ENCODE measurements around the gene GSTO1. TPM values are rescaled to one million over a fixed set of nuclear protein-coding genes. Genes with fewer than 3 reads are reported as not detected.

Gene GSTO1
- total and polyA plus RNA-seq, 9 of the 15 experiments (the other 6 are each of a cell fraction or from before 2014, with no cell fraction given), result 136 to 592 (median 237) TPM

GRCh38 chr10:104231784-104232612 is 22.7 kb upstream of the GSTO1 start, which contains the start of gene CFAP43 (continued):
- TF ChIP-seq SMAD1 (IDR thresholded peaks at IDR 0.05; ENCODE audit: low read depth, low read length, partially characterized antibody) (no peak), SIX5 (IDR thresholded peaks at IDR 0.05; ENCODE audit: borderline replicate concordance in 1 of 2, insufficient read depth in 1 of 2, low read depth in 1 of 2, low read length in 2 of 2) (no peak), ATF1 (CRISPR knock-in tag; IDR thresholded peaks at IDR 0.05) (no peak), ATF1 (tag; IDR thresholded peaks at IDR 0.05) (peak; percentile 45; the same call in 1 of the 2 replicates), GTF2A2 (tag; IDR thresholded peaks at IDR 0.05) (no peak), MAFG (tag; conservative IDR thresholded peaks at IDR 0.05) (no peak), E2F6 (IDR thresholded peaks at IDR 0.05; ENCODE audit: borderline replicate concordance in 1 of 2, extremely low read depth in 1 of 2, insufficient read depth in 1 of 2, insufficient read length in 1 of 2, low read depth in 1 of 2, low read length in 1 of 2, poor library complexity in 1 of 2, severe bottlenecking in 1 of 2) (peak; percentile 92 to 95), FOXK2 (conservative IDR thresholded peaks at IDR 0.05 in 1 of 2, IDR thresholded peaks at IDR 0.05 in 1 of 2; ENCODE audit: low read depth in 2 of 2) (peak; percentile 48 to 82; a peak in 3 of 4 replicates), DPF2 (IDR thresholded peaks at IDR 0.05) (no peak), CTCF (IDR thresholded peaks at IDR 0.05 in 2 of 3, conservative IDR thresholded peaks at IDR 0.05 in 1 of 3; ENCODE audit: insufficient read depth in 2 of 3, low read depth in 1 of 3, low read length in 3 of 3) (no peak), ZEB2 (IDR thresholded peaks at IDR 0.05) (no peak), EZH2 (IDR thresholded peaks at IDR 0.05; ENCODE audit: borderline replicate concordance, low read depth, low read length) (no peak), SETDB1 (IDR thresholded peaks at IDR 0.05; ENCODE audit: low read length) (no peak), PTBP1 (IDR thresholded peaks at IDR 0.05; ENCODE audit: low read depth, low read length) (no peak), POLR2H (tag; IDR thresholded peaks at IDR 0.05; ENCODE audit: low read depth) (no peak), HNRNPK (IDR thresholded peaks at IDR 0.05; ENCODE audit: low read depth, low read length, poor library complexity, severe bottlenecking) (no peak), CREBBP (IDR thresholded peaks at IDR 0.05; ENCODE audit: low read depth, low read length) (no peak), ZNF77 (CRISPR knock-in tag; IDR thresholded peaks at IDR 0.05) (no peak), PHB2 (IDR thresholded peaks at IDR 0.05; ENCODE audit: low read depth) (no peak), KDM5B (IDR thresholded peaks at IDR 0.05; ENCODE audit: insufficient replicate concordance, low read depth, low read length) (peak; percentile 56), KLF6 (CRISPR knock-in tag; IDR thresholded peaks at IDR 0.05; ENCODE audit: borderline replicate concordance) (no peak), RAD51 (IDR thresholded peaks at IDR 0.05; ENCODE audit: borderline replicate concordance, low read depth) (no peak), ZNF212 (CRISPR knock-in tag; IDR thresholded peaks at IDR 0.05) (no peak), TEAD2 (tag; IDR thresholded peaks at IDR 0.05) (no peak), ZNF282 (CRISPR knock-in tag; IDR thresholded peaks at IDR 0.05) (no peak), BRF2 (IDR thresholded peaks at IDR 0.05; ENCODE audit: borderline replicate concordance, insufficient read depth, insufficient read length) (no peak)
